ENCODE data around the gene WRNIP1.

DNA sequence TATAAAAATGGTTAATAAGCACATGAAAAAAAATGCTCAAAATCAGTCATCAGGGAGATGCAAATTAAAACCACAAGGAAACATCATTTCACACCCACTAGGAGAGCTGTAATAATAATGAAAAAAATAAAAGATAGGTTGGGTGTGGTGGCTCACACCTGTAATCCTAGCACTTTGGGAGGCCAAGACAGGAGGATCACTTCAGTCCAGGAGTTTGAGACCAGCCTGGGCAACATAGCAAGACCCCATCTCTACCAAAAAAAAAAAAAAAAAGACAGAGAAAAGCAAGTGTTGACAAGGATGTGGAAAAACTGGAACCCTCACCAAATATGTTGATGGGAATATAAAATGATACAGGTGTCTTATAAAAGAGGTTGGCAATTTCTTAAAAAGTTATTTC, 11.4 kb upstream of the WRNIP1 start:
- TF ChIP-seq POLR2AphosphoS5 (IDR thresholded peaks at IDR 0.05; ENCODE audit: low read depth, low read length) (no peak), CBX3 (IDR thresholded peaks at IDR 0.05; ENCODE audit: low read depth) (no peak)
- TF ChIP-seq, protein P1, sequence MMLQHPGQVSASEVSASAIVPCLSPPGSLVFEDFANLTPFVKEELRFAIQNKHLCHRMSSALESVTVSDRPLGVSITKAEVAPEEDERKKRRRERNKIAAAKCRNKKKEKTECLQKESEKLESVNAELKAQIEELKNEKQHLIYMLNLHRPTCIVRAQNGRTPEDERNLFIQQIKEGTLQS (IDR thresholded peaks at IDR 0.05): no peak
- TF ChIP-seq, protein P2, sequence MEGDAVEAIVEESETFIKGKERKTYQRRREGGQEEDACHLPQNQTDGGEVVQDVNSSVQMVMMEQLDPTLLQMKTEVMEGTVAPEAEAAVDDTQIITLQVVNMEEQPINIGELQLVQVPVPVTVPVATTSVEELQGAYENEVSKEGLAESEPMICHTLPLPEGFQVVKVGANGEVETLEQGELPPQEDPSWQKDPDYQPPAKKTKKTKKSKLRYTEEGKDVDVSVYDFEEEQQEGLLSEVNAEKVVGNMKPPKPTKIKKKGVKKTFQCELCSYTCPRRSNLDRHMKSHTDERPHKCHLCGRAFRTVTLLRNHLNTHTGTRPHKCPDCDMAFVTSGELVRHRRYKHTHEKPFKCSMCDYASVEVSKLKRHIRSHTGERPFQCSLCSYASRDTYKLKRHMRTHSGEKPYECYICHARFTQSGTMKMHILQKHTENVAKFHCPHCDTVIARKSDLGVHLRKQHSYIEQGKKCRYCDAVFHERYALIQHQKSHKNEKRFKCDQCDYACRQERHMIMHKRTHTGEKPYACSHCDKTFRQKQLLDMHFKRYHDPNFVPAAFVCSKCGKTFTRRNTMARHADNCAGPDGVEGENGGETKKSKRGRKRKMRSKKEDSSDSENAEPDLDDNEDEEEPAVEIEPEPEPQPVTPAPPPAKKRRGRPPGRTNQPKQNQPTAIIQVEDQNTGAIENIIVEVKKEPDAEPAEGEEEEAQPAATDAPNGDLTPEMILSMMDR (IDR thresholded peaks at IDR 0.05 in 2 of 3, conservative IDR thresholded peaks at IDR 0.05 in 1 of 3; ENCODE audit: borderline replicate concordance in 1 of 3, insufficient read depth in 1 of 3, low read depth in 2 of 3, low read length in 2 of 3): no peak

All from HCT116 (cell line).